PC-3 (cell line): ENCODE measurements around the gene RASL10A. TPM values are rescaled to one million over a fixed set of nuclear protein-coding genes. Genes with fewer than 3 reads are reported as not detected.

ENCODE experiments used
- ATAC-seq: fragments of 200-7000 bp; cut with Tn5 transposase; 2 replicates; pipeline ENCODE4 v1.9.1; 2020; ENCODE audit warnings: mild to moderate bottlenecking, moderate library complexity
- BruUV-seq: library from RNA; stranded (reverse); fragments of 400-500 nt; replicated peaks from 2 replicates; lab custom pipeline; 2021; lab: Mats Ljungman, UMichigan
- CTCF ChIA-PET: fragments of 300-600 bp; sonication (Branson Sonifier 250); formaldehyde crosslinking; loops from one replicate; lab custom pipeline; 2022; ENCODE audit warnings: antibody characterized with exemption; lab: Charles Lee
- POLR2A ChIA-PET: fragments of 300-600 bp; sonication (Branson Sonifier 250); formaldehyde crosslinking; loops from one replicate; lab custom pipeline; 2022; ENCODE audit warnings: antibody characterized with exemption; ENCODE audit not compliant: unreplicated experiment; lab: Charles Lee
- DNase-seq: peaks from one replicate; pipeline ENCODE4 v3.0.0-alpha.2; 2015
- H2AFZ ChIP-seq: fragments of 300-600 bp; sonication (generic); 2 replicates; pipeline ENCODE4 v1.6.0; 2016; ENCODE audit warnings: antibody characterized with exemption, low read length
- H3F3A ChIP-seq: fragments of 300-600 bp; sonication (generic); one replicate; pipeline ENCODE4 v1.6.0; 2017; ENCODE audit warnings: antibody characterized with exemption, low read length, control low read depth, mild to moderate bottlenecking; ENCODE audit not compliant: unreplicated experiment
- H3K27ac ChIP-seq: fragments of 300-600 bp; sonication (generic); 2 replicates; pipeline ENCODE4 v1.5.1; 2016; ENCODE audit warnings: mild to moderate bottlenecking, low read length
- H3K27me3 ChIP-seq: fragments of 300-600 bp; sonication (generic); 2 replicates; pipeline ENCODE4 v1.6.1; 2016; ENCODE audit warnings: low read length, mixed read lengths
- H3K36me3 ChIP-seq: fragments of 300-600 bp; sonication (generic); 2 replicates; pipeline ENCODE4 v1.6.1; 2016; ENCODE audit warnings: low read depth, mixed run types, low read length, mixed read lengths
- H3K4me1 ChIP-seq: fragments of 300-600 bp; sonication (generic); 2 replicates; pipeline ENCODE4 v1.5.1; 2016; ENCODE audit warnings: low read length; ENCODE audit not compliant: insufficient read depth
- H3K4me2 ChIP-seq: fragments of 300-600 bp; sonication (generic); 2 replicates; pipeline ENCODE4 v1.6.0; 2016; ENCODE audit warnings: low read length
- H3K4me3 ChIP-seq: fragments of 300-600 bp; sonication (generic); 2 replicates; pipeline ENCODE4 v1.5.1; 2016; ENCODE audit warnings: mild to moderate bottlenecking, low read length, mixed read lengths
- H3K79me2 ChIP-seq: fragments of 300-600 bp; sonication (generic); 2 replicates; pipeline ENCODE4 v1.6.1; 2017; ENCODE audit warnings: low read length, mixed read lengths
- H3K9ac ChIP-seq: fragments of 300-600 bp; sonication (generic); 2 replicates; pipeline ENCODE4 v1.6.0; 2016; ENCODE audit warnings: mild to moderate bottlenecking, low read length
- H3K9me2 ChIP-seq: fragments of 300-600 bp; sonication (generic); replicated peaks from 2 replicates; pipeline ENCODE4 v1.6.1; 2016; ENCODE audit warnings: mixed run types, low read length, mixed read lengths
- H3K9me3 ChIP-seq: fragments of 300-600 bp; sonication (generic); 2 replicates; pipeline ENCODE4 v1.6.1; 2016; ENCODE audit warnings: low read length, mixed read lengths
- H4K20me1 ChIP-seq: fragments of 300-600 bp; sonication (generic); 2 replicates; pipeline ENCODE4 v1.6.1; 2016; ENCODE audit warnings: low read length, mixed read lengths
- EZH2 ChIP-seq: fragments of 300-600 bp; sonication (generic); IDR thresholded peaks from one replicate; pipeline ENCODE4 v1.6.1; 2017; ENCODE audit warnings: antibody characterized with exemption, mild to moderate bottlenecking, low read length; ENCODE audit not compliant: unreplicated experiment
- EZH2phosphoT487 ChIP-seq: fragments of 300-600 bp; sonication (generic); IDR thresholded peaks from 2 replicates; pipeline ENCODE4 v1.6.1; 2018; ENCODE audit warnings: mild to moderate bottlenecking, antibody characterized with exemption, low read length, borderline replicate concordance
- intact Hi-C: fragments of 100-400 bp; cut with micrococcal nuclease; formaldehyde crosslinking; loops from 2 replicates; pipeline ENCODE4 v1.9.0; 2023
- total RNA-seq: library from RNA; depleted of rRNA; stranded (reverse); fragments of >200 nt; gene quantifications from 2 replicates; pipeline ENCODE4 v1.2.3, GENCODE V29; 2014
- TF ChIP-seq, protein P1 (sequence below): fragments of 300-600 bp; sonication (generic); conservative IDR thresholded peaks from 2 replicates; pipeline ENCODE4 v1.5.1; 2017; ENCODE audit warnings: antibody characterized with exemption, low read depth, mild to moderate bottlenecking, low read length

Gene RASL10A
- total RNA-seq, 1 experiment from 2014 or later = not detected

DNA sequence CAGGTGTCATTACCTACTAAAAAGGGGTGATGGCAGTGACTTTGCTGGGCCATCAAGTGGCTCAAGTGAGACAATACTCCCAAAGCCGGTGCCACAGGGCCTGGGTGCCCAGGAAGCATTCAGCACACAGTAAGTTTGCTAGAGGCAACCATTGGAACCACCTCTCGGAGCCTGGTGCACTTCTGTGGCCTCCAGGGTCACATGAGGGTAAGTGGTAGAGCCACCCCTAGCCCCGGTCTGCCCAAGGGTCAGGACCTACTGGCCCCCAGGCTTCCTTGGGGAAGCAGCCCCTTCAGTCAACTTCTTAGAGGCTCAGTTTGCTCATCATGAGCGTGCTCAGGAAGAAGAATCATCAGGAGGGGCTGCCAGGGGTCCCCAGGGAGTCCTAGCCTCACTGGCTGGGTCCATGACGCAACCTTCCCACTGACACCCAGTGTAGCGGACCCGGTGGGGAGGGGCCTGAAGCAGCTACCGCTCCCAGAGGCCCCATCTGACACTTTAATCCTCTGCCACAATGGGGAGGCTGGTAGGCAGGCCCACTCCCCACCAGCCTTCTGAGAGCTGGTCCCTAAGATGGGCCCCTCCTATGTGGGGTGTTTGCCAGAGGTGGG is 17.5 kb upstream of the RASL10A start:
- Histone ChIP-seq H3K27ac (no peak overlapping the region), H3K4me2 (no peak overlapping the region), H3K79me2 (no peaks in the 10 kb centered on the region), H3K27me3 (no peaks in the 10 kb centered on the region), H3K4me3 (no peak overlapping the region), H3K9me2 (no peaks in the 10 kb centered on the region), H2AFZ (no peak overlapping the region), H3K9me3 (no peaks in the 10 kb centered on the region), H3K9ac (no peak overlapping the region), H3K36me3 (peaks cover 5% of the 10 kb centered on the region; the same call in 1 of the 2 replicates), H3F3A (peaks cover 9% of the 10 kb centered on the region), H3K4me1 (peaks cover 18% of the 10 kb centered on the region), H4K20me1 (peaks cover 5% of the 10 kb centered on the region; the same call in 1 of the 2 replicates)
- no peak for ATAC-seq
- no peak for TF ChIP-seq EZH2
- no peak for TF ChIP-seq EZH2phosphoT487
- TF ChIP-seq, protein P1, sequence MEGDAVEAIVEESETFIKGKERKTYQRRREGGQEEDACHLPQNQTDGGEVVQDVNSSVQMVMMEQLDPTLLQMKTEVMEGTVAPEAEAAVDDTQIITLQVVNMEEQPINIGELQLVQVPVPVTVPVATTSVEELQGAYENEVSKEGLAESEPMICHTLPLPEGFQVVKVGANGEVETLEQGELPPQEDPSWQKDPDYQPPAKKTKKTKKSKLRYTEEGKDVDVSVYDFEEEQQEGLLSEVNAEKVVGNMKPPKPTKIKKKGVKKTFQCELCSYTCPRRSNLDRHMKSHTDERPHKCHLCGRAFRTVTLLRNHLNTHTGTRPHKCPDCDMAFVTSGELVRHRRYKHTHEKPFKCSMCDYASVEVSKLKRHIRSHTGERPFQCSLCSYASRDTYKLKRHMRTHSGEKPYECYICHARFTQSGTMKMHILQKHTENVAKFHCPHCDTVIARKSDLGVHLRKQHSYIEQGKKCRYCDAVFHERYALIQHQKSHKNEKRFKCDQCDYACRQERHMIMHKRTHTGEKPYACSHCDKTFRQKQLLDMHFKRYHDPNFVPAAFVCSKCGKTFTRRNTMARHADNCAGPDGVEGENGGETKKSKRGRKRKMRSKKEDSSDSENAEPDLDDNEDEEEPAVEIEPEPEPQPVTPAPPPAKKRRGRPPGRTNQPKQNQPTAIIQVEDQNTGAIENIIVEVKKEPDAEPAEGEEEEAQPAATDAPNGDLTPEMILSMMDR = no peak
- ChIA-PET POLR2A (no interaction called here), CTCF (no interaction called here)
- no TSS peak for BruUV-seq
- no peak for DNase-seq
- intact Hi-C loops = no loop called here

DNA sequence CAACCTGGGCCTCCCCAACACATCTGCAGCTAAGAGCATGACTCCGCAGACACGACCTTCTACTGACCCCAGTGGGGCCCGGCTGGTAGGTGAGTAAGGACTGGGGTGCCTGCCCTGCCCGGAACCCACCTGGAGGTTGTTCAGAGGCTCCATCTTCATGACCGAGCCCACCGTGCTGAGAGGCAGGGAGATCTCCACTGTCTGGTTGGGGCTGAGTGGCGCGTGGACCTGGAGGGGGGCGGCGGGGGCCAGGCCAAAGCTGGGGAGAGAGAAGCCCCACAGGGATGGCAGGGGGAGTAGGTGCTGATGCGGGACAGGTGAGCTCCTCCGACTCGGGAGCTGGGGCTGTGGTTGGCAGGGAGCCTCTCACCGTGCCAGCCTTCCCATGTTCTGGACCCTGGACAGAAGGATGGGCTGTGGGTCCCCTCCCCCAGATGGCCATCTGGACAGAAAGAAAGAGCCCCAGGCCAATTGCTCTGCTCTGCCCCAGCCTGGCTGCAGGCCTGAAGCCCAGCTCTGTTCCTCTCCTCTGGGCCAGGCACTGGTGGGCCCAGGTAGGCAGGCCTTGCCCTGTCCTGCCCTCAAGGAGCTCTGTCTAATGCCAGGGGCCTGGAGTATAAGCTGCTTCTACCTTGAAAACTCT is 16.3 kb upstream of the RASL10A start:
- Histone ChIP-seq H3K27ac (no peak overlapping the region), H3K4me2 (no peak overlapping the region), H3K27me3 (no peaks in the 10 kb centered on the region), H3K9me3 (no peaks in the 10 kb centered on the region), H2AFZ (no peak overlapping the region), H3K9ac (no peak overlapping the region), H3F3A (peaks cover 9% of the 10 kb centered on the region), H3K79me2 (no peaks in the 10 kb centered on the region), H3K9me2 (no peaks in the 10 kb centered on the region), H3K4me3 (no peak overlapping the region), H3K4me1 (peaks cover 18% of the 10 kb centered on the region), H4K20me1 (peaks cover 5% of the 10 kb centered on the region; the same call in 1 of the 2 replicates), H3K36me3 (peaks cover 5% of the 10 kb centered on the region; the same call in 1 of the 2 replicates)
- intact Hi-C loops = no loop called here
- CTCF ChIA-PET = no interaction called here
- DNase-seq = no peak
- TF ChIP-seq, protein P1 = no peak
- TF ChIP-seq EZH2 (no peak), EZH2phosphoT487 (no peak)
- POLR2A ChIA-PET = no interaction called here
- no TSS peak for BruUV-seq
- ATAC-seq = no peak

DNA sequence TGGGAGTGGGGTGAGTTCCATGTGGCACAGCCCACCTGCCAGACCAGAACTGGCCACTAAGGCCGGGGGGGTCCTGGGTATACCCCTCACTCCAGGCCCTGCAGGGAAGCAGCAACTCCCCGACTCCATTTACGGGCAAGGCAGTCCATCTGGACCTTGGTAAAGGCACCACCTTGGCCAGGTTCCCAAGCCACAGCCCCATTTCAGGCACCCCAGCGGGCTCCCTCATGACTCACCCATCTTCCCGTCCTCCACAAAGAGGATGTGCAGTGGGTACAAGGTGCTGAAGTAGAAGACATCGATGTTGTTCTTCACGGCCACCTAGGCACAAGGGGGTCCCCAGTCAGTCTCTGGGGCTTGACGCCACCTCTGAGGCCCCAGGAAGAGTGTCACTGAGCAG is 15.7 kb upstream of the RASL10A start:
- DNase-seq (no peak), ATAC-seq (no peak)
- H3K4me3 ChIP-seq = no peak overlapping the region
- POLR2A ChIA-PET = no interaction called here
- no peaks in the 10 kb centered on the region for H3K27me3 ChIP-seq
- H4K20me1 ChIP-seq = peaks cover 5% of the 10 kb centered on the region; the same call in 1 of the 2 replicates
- no peak overlapping the region for H3K4me2 ChIP-seq
- H3K36me3 ChIP-seq = peaks cover 5% of the 10 kb centered on the region; the same call in 1 of the 2 replicates
- CTCF ChIA-PET = no interaction called here
- H3K27ac ChIP-seq = no peak overlapping the region
- peaks cover 9% of the 10 kb centered on the region for H3F3A ChIP-seq
- TF ChIP-seq EZH2phosphoT487 (no peak), EZH2 (no peak)
- TF ChIP-seq, protein P1 = no peak
- no peaks in the 10 kb centered on the region for H3K9me2 ChIP-seq
- intact Hi-C loops = no loop called here
- no peaks in the 10 kb centered on the region for H3K79me2 ChIP-seq
- no peaks in the 10 kb centered on the region for H3K9me3 ChIP-seq
- no peak overlapping the region for H3K9ac ChIP-seq
- no TSS peak for BruUV-seq
- H2AFZ ChIP-seq = no peak overlapping the region
- peaks cover 18% of the 10 kb centered on the region for H3K4me1 ChIP-seq
